NK-92 treated with Interleukin-12 subunit alpha and Interleukin-12 subunit beta, amount 100 ng/mL, for 24 hours (cell line): Measurements from ENCODE around the gene FBXW8.

ENCODE experiments used
- DNase-seq: peaks from one replicate; lab custom pipeline; 2025; lab: John Stamatoyannopoulos, UW

The FBXW8 gene

DNA sequence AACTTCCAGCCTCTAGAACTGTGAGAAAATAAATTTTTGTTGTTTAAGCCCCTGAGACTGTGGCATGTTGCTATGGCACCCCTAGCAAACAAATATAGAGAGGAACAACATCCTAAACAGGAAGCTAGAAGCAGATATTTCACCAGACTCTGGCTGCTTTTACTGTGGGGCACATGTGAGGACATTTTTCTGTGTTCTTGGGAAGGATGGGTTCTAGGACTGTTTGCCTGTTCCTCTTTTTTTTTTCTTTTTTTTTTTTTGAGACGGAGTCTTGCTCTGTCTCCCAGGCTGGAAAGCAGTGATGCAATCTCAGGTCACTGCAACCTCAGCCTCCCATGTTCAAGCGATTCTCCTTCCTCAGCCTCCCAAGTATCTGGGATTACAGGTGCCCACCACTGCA is 25.3 kb upstream of the FBXW8 start:
- DNase-seq, result no peak

DNA sequence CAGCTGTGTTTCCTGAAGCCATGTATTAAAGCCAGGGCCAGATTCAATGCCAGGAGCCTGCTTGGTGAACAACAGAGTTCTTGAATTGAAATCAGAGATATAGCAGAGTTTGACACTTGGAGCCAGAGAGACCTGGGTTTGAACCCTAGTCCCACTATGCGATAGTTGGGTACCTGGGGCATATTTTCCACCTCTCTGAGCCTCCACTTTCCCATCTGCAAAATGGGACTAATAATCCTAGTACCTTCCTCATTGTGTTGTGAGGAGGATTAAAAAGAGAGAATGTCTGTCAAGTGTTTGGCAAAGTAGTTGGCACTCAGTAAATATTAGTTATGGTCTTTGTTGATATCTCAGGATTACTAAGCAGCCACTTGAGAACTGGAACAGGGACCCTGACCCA is 23.5 kb upstream of the FBXW8 start:
- no peak for DNase-seq

DNA sequence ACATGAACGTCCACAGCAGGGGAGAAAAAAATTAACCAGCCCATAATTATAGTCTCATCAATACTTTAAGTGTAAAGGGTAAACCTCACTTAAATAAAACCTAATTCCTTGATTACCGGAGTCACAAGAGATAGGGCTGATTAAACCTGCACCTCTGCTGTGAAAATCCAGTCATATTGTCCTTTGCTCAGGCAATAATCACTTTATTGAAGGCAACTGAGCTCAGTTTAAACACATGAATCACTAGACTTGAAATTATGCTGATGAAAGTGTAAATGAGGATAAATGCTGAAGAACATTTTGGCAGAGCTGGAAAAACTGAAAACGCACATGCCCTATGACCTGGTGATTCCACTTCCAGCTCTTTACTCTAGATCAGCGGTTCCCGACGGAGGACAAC is 22.9 kb upstream of the FBXW8 start:
- DNase-seq, result no peak

DNA sequence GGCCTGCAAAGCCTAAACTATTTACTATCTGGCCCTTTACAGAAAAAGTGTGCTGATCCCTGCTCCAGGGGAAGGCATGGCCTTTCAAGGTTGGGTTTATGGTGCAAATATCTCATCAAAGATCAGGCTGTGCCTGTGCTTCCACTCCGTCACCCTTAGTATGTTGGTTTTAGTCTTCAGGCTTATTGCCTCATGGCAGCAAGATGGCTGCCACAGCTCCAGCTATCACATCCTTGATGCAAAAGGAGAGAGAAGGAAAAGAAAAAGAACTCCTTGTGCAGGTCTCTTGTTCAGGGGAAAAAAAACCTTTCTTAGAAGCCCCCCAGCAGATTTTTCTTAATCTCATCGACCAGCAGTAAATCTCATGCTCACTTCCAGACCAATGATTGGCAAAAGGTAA is 20.4 kb upstream of the FBXW8 start:
- no peak for DNase-seq

DNA sequence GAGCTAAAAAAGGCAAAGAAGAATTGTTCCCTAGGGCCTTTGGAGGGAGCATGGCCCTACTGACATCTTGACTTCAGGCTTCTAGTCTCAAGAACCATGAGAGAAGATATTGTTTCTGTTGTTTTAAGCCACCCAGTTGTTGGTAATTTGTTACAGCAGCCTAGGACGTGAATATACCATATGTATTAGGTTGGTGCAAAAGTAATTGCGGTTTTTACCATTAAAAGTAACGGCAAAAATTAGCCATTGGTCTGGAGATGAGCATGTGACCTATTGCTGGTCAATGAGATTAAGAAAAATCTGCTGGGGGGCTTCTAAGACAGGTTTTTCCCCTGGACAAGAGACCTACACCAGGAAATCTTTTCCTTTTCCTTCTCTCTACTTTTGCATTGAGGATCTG is 19.7 kb upstream of the FBXW8 start:
- DNase-seq, result no peak

DNA sequence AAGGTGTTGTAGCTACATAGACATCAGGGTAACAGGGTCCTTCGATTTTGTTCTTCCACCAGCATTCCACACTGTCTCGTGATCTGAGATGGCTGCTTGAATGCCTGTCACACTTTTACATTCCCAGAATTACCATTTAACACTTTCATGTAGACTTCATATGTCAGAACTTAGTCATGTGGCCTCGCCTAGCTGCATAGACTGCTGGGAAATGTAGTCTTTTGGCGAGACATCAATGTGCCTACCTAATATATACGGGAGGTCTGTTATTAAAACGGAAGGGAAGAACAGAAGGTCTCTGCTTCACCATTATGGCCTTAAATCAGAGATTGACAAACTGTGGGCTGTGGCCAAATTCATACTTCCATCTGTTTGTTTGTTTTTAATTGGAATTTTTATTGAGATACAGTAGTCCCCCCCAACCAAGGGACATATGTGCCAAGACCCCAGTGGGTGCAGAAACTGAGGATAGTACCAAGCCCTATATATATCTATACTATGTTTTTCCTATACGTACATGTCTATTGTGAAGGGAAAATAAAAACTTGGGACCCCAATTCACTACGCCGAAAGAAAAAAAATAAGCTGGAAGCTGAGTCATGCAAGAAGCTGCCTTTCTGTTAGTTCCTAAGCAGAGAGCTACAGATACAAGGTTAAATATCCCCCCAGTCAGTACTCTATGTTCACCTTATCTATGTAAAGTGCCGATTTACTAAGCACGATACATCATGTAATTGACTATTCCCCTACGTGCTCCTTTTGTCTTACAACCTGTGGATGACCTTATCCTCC is 18.2 kb upstream of the FBXW8 start:
- no peak for DNase-seq

DNA sequence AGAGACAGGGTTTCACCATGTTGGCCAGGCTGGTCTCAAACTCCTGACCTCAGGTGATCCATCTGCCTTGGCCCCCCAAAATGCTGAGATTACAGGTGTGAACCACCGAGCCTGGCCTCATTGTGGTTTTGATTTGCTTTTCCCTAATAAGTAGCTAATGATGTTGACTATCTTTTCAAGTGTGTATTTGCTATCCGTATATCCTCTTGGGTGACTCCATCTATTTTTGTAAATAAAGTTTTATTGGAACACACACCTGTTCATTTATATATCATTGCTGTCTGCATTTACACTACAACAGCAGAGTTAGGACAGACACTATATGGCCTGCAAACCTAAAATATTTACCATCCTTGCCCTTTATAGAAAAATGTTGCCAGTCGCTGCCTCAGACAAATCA is 15.8 kb upstream of the FBXW8 start:
- DNase-seq, result no peak

DNA sequence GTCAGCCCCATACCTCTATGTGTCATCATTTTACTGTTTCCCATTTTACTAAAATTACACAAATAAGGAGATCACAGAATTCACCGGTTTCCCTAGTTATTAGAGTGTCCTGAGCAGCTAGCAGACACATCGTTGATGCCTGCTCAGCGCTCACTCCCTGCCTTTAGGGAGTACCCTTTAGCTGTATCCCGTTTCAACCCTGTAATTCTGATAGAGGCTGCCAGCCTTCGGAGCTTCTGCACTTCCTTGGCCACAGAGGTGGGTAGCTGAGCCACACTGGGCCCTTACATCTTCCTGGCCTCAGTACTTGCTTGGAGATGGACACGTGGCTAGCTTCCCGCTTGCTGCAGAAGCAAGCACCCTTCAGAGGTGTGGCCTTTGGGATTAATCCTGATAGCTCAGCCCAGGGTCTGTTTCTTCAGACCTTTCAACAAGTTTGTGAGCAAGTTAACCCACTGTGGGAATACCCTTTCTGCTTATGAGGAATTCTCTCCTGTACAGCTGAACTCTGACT is 14.3 kb upstream of the FBXW8 start:
- no peak for DNase-seq

DNA sequence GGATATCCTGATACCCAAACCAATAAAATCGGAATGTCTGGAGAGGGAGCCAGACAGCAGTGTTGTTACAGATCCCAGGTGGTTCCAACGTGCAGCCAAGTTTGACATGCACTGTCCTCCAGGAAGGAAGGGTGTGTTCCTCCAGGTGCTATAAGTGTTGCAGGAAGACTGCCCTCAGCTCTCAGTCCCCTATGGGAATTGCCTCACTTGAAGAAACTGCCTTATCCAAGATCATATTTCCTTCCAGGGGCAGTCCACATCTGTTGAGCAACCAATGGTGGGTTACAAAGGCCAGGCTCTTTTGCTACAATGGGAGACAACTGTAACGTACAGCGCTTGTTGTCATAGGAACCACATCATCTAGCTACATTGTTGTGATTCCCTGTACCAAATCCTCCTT is 13.3 kb upstream of the FBXW8 start:
- DNase-seq, result no peak

DNA sequence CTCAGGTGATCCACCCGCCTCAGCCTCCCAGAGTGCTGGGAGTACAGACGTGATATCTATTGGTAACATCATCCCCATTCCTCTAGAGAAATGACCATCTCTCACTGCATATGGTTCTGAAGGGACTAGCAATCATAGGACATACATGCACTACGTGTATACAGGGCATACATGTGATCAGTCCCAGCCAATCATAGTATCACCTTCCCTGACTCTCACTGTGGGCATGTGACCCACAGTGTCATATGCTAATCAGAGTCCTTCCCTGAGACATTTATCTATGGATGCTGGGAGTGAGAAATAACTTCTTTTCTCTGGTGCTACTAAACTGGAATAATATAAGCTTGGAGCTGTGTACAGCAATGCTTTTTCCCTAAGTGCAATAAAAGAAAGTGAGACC is 12.1 kb upstream of the FBXW8 start:
- no peak for DNase-seq

DNA sequence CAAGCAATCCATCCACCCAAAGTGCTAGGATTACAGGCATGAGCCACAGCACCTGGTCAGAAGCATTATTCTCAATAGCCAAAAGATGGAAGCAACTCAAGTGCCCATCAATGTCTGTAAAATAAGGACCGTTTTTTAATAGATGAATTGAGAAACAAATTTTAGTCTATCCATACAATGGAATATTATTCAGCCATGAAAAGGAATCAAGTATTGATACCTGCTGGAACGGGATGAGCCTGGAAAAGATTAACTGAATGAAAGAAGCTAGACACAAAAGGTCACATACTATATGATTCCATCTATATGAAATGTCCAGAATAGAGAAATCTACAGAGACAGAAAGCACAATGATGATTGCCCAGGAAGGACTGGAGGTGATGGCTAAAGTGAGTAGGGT is 9.1 kb upstream of the FBXW8 start:
- DNase-seq, result no peak

DNA sequence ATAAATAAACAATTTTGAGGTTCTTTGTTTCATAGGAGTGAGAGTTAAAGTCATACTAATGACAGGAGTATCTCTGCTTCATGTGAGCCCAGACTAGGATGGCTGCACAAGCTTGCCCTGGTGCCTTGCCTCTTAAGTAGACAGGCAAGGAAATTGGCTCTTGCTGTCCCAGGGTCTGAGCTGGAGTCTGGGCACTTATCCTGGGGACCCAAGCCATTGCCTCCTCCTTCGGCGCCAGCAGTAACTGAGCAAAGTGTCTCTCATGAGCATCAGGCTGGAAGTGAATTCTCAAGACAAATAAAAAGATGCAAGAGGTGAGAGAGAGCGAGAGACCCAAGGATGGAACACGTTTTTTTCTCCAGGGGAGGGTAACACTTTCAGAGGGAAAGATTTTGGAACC is 6.9 kb upstream of the FBXW8 start:
- DNase-seq, result no peak

DNA sequence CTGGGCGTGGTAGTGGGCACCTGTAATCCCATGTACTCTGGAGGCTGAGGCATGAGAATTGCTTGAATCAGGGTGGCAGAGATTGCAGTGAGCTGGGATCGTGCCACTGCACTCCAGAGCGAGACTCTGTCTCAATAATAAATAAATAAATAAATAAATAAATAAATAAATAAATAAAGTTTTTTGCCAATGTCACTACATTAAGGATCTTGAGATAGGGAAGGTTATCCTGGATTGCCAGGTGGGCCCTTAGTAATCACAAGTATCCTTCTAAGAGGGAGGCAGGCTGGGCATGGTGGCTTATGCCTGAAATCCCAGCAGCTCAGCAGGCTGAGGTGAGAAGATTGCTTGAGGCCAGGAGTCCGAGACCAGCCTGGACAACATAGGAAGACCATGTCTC is 4.5 kb upstream of the FBXW8 start:
- DNase-seq, result no peak

DNA sequence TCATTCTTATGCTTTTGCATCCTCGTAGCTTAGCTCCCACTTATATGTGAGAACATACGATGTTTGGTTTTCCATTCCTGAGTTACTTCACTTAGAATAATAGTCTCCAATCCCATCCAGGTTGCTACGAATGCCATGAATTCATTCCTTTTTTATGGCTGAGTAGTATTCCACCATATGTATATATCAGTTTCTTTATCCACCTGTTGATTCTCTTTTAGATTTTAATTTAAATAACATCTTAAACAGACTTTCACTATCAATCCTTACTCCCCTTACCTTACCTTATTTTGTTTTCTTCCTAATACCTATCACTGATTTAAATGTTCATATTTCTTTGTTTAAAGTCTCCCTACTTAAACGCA is 488 bp upstream of the FBXW8 start:
- DNase-seq, result no peak

DNA sequence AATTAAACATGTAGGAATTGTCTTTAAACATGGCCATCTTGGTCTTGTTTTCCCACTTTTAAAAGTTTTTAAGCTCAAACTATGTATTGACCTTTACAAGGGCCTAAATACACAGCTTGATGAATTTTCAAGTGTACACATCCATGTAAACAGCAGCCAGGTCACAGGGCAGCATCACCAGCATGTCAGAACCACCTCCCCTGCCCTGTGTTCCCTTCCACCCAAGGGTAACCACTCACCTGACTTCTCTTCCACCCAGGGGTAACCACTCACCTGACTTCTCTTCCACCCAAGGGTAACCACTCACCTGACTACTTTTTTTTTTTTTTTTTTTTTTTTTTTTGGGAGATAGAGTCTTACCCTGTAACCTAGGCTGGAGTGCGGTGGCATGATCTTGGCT is 4.6 kb downstream of the FBXW8 start:
- no peak for DNase-seq

DNA sequence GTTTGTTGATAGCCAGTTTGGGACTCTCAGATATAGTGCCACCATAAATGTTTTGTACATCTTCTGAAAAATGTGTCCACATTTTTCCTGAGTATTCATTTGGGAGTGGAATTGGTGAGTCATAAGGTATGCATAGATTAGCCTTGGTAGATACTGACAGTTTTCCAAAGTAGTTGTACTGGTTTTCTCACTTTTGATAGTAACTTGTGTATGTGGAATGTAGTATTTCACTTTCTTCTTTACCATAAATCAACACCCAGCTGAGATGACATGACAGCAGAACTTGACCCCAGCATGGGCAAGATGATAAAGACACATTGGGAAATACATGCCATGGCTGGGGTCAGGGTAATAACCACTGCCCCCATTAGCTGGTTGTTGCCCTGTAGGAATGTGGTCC is 5.4 kb downstream of the FBXW8 start:
- DNase-seq, result no peak

DNA sequence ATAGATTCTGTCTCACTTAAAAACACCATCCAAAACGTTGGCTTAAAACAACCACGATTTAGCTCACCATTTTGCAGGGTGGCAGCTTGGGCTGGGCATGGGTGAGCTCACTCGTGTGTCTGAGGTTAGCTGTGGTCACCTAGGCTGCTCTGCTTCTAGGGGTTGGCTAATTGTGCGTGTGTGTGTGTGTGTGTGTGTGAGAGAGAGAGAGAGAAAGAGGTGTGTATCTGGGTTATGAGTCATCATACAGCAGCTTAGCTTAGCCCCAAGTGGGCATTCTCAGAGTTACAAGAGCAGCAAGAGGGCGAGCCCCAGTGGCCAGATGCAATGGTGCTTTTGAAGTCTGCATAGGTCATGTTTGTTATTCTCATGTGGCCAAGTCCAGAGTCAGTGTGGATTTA is 6.0 kb downstream of the FBXW8 start:
- peak; percentile 66 for DNase-seq

DNA sequence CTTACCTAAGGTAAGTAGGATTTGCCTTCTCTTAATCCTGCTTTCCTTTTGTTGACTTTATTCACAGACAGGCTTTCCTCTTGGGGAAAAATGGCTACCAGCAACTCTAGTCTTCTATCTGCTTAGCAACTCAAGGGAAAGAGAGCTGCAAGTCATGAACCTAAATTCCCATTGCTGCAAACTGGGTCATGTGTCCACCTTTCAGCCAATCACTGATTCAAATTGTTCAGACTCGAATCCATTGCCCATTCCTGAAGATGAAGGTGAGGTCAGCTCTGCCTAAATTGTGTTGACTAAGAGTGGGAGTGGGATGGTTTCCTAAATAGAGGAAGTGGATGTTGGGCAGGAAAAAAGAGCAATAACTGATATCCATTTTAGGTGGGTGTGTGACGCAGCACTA is 7.7 kb downstream of the FBXW8 start:
- no peak for DNase-seq

DNA sequence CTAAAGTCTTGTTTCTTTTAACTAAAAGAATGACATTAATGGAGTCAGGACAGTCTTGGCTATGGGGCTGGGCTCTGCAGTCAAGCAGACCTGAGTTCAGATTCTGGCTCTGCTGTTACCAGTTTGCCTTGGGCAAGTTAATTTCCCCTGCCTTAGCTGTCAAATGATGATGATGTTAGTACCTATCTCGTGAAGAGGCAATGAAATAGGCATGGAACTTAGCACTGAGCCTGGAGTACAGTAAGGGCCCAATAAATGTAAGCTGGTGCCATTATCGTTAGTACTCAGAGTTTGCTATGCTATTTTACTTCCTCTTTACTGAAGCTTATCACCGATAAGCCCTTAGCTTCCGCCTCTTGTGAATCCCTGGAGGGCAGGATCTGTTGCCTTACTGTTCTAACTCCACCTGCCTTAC is 8.5 kb downstream of the FBXW8 start:
- no peak for DNase-seq

DNA sequence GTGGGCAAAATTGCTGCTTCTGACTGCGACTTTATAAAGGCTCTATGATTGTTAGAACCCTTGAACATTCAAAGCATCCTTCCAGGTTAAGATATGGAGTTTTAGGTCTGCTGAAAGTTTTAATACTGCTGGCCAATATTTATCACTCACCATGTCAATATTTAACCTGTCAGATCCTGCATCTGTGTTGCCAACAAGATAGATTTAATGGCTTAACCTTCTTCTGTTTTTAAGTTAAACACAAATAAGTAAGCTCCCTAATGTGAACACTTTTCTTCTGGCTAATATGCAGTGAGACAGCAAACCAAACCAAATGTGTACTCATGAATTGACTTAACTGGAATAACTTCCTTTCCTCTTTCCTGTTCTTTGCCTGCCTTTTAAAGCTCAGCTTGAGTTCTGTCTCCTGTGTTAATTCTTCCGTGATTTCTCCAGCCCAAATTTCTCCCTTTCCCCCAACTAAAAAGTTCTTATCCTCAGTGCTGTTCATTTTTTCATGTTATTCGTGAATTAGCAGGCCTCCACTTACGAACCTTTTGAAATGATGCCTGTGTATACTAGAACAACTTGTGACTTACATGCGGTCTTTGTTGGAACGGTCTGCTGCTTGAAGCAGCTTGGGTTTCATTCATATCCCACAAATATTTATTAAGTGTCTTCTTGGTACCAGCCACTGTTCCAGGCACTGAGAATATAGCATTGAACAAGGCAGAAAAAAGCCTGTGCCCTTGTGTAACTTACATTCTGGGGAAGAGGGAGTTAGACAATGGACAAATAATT is 9.1 kb downstream of the FBXW8 start:
- DNase-seq, result no peak

DNA sequence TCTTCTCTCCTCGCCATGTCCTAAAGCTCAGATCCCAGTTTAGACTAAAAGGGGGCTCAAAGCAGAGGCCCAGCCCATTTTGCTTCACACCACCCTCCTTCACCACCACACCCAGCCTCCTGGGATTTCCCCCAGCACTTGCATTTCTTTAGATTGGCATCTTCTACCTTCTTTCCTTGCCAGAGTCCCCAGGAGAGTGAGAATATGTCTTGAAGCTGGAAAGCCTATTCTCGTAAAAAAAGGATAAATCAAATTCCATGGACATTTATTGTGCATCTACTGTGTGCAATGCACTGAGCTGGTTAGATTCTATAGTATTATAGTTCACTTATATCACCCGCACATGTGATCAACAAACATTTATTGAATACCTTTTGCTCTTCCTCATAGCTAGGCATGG is 10.2 kb downstream of the FBXW8 start:
- DNase-seq, result no peak

DNA sequence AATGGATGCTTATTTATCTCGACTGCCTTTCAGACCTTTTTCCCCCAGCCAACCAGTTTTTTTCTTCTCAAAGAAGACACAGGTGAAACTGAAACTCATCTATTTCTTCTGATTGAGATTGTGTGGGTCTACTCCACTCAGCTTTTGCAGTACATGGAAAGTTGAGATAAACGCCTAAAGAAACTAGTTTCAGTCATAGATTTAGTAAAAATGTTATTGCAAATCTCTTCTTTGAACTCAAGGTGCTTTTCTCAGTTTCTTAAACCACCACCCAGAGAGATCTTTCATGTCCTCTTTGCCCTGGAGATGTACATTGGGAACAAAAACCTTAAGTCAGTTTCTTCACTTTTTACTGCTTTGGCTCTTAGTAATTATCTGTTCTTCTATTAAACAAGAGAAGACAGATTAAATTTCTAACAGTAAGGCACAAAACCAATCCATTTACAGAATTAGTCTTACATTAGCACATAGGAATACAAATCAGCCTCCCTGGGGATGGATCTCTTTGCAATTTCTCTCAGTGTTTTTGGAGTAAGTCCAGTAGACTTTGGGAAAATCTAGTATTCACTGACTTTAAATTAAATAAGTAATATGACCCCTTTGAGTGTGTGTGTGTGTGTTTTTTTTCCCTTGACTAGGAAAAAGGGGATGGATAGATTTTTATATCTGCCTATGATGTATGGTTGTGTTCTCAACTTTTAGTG is 11.6 kb downstream of the FBXW8 start:
- DNase-seq, result no peak
